Left lung (tissue), 10 donors: ENCODE data around the gene PRAMEF12. TPM values are rescaled to one million over a fixed set of nuclear protein-coding genes. Genes with fewer than 3 reads are reported as not detected.

ENCODE experiments used
- ATAC-seq: fragments of 200-7000 bp; cut with Tn5 transposase; one replicate; pipeline ENCODE4 v1.9.1; 2020; ENCODE audit warnings: moderate library complexity
- DNase-seq, 4 donors: peaks; one replicate each; pipeline ENCODE4 v3.0.0-alpha.2; 2013 to 2020
- H3K27ac ChIP-seq, 2 donors: fragments of 200-600 bp; sonication (generic) in 1 of 2; one replicate each; pipeline versions ENCODE4 v1.5.0 to v1.8.0; 2020 to 2021
- H3K27me3 ChIP-seq, 2 donors: fragments of 200-600 bp; sonication (generic) in 1 of 2; one replicate each; pipeline versions ENCODE4 v1.5.0 to v1.8.0; 2020 to 2021
- H3K36me3 ChIP-seq, 2 donors: fragments of 200-600 bp; sonication (generic) in 1 of 2; one replicate each; pipeline versions ENCODE4 v1.5.0 to v1.8.0; 2020 to 2021
- H3K4me1 ChIP-seq, 2 donors: fragments of 200-600 bp; one replicate each; pipeline ENCODE4 v1.8.0; 2021
- H3K4me3 ChIP-seq, 2 donors: fragments of 200-600 bp; sonication (generic) in 1 of 2; one replicate each; pipeline versions ENCODE4 v1.5.0 to v1.8.0; 2020 to 2021; ENCODE audit warnings: mild to moderate bottlenecking in 1 of 2
- H3K9me3 ChIP-seq, 2 donors: fragments of 200-600 bp; sonication (generic) in 1 of 2; one replicate each; pipeline versions ENCODE4 v1.5.0 to v1.8.0; 2020 to 2021
- CTCF ChIP-seq, 2 donors: fragments of 200-600 bp; sonication (generic) in 1 of 2; IDR thresholded peaks; one replicate each; pipeline versions ENCODE4 v1.5.0 to v1.8.0; 2021; ENCODE audit warnings: antibody characterized with exemption in 2 of 2
- intact Hi-C, 2 donors: fragments of 100-400 bp; cut with DNase I; formaldehyde crosslinking; loops; one replicate each; pipeline versions ENCODE4 v1.11.2 to v1.14.2; 2022
- polyA plus RNA-seq, 6 donors: library from polyadenylated mRNA; unstranded; fragments of 120-200 nt; gene quantifications; one replicate each; pipeline ENCODE4 v1.2.1, GENCODE V29; 2013; ENCODE audit not compliant: insufficient read length in 6 of 6
- total RNA-seq, 2 donors: library from RNA; stranded (reverse); fragmentation: NEBNext Ultra II Directional; extraction: Animal tissue kit (Norgen Biotek cat#: 25700); gene quantifications; one replicate each; pipeline ENCODE4 v1.2.1, GENCODE V29; 2021
- donor health status: DM: no; HTN: yes; CAD: no.
- donor health status: DM: no; HTN: no; CAD: no.

The PRAMEF12 gene
- total and polyA plus RNA-seq, 8 donors, result not detected

- no peak for ATAC-seq
- Histone ChIP-seq H3K36me3 (no peaks in the 10 kb centered on the region), H3K4me1 (no peaks in the 10 kb centered on the region), H3K9me3 (no peaks in the 10 kb centered on the region), H3K27ac (no peak overlapping the region), H3K27me3 (peaks cover 0 to 31% of the 10 kb centered on the region in 2 donors), H3K4me3 (no peak overlapping the region)
- intact Hi-C loops, result no loop called here
- no peak for DNase-seq
- no peak for TF ChIP-seq CTCF (IDR thresholded peaks at IDR 0.05)
These were observed 11.8 kb upstream of the PRAMEF12 start for GRCh38 chr1:12761781-12762180.

DNA sequence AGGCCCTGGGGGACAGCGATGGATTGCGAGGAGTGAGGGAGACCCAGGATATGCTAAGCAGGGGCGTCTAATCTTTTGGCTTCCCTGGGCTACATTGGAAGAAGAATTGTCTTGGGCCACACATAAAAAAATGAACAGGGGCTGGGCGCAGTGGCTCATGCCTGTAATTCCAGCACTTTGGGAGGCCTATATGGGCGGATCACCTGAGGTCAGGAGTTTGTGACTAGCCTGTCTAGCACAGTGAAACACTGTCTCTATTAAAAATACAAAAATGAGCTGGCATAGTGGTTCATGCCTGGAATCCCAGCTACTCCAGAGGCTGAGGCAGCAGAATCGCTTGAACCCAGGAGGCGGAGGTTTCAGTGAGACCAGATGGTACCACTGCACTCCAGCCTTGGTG is 10.8 kb upstream of the PRAMEF12 start:
- no peak for TF ChIP-seq CTCF (IDR thresholded peaks at IDR 0.05)
- ATAC-seq, result no peak
- peaks cover 0 to 29% of the 10 kb centered on the region in 2 donors for H3K27me3 ChIP-seq
- H3K4me3 ChIP-seq, result no peak overlapping the region
- H3K36me3 ChIP-seq, result no peaks in the 10 kb centered on the region
- no peak for DNase-seq
- H3K27ac ChIP-seq, result no peak overlapping the region
- intact Hi-C loops, result no loop called here
- H3K4me1 ChIP-seq, result no peaks in the 10 kb centered on the region
- no peaks in the 10 kb centered on the region for H3K9me3 ChIP-seq

DNA sequence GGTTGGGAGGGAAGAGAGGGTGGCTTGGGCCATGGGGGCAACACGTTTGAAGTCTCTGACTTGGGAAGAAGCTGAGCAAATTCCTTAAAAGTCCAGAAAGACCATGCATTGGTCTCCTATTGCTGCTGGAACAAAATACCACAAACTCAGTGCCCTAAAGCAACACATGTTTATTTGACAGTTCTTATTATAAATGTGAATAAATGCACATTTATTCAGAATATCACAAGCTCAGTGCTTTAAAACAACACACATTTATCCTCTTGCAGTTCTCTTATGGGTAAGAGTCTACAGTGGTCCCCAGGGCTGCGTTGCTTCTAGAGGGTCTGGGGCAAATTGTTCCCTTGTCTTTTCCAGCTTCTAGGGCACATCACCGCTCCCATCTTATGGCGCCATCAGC is 10.1 kb upstream of the PRAMEF12 start:
- no peak overlapping the region for H3K27ac ChIP-seq
- no peak for DNase-seq
- intact Hi-C loops, result no loop called here
- no peak overlapping the region for H3K4me3 ChIP-seq
- H3K9me3 ChIP-seq, result no peaks in the 10 kb centered on the region
- TF ChIP-seq CTCF (IDR thresholded peaks at IDR 0.05), result no peak
- no peaks in the 10 kb centered on the region for H3K36me3 ChIP-seq
- H3K4me1 ChIP-seq, result no peaks in the 10 kb centered on the region
- H3K27me3 ChIP-seq, result peaks cover 0 to 29% of the 10 kb centered on the region in 2 donors
- no peak for ATAC-seq

GRCh38 chr1:12764016-12764415 is 9.5 kb upstream of the PRAMEF12 start:
- H3K9me3 ChIP-seq, result no peaks in the 10 kb centered on the region
- no peak for ATAC-seq
- DNase-seq, result no peak
- H3K27ac ChIP-seq, result no peak overlapping the region
- TF ChIP-seq CTCF (IDR thresholded peaks at IDR 0.05), result no peak
- peaks cover 0 to 34% of the 10 kb centered on the region in 2 donors for H3K27me3 ChIP-seq
- no peaks in the 10 kb centered on the region for H3K36me3 ChIP-seq
- intact Hi-C loops, result no loop called here
- H3K4me1 ChIP-seq, result no peaks in the 10 kb centered on the region
- H3K4me3 ChIP-seq, result no peak overlapping the region

DNA sequence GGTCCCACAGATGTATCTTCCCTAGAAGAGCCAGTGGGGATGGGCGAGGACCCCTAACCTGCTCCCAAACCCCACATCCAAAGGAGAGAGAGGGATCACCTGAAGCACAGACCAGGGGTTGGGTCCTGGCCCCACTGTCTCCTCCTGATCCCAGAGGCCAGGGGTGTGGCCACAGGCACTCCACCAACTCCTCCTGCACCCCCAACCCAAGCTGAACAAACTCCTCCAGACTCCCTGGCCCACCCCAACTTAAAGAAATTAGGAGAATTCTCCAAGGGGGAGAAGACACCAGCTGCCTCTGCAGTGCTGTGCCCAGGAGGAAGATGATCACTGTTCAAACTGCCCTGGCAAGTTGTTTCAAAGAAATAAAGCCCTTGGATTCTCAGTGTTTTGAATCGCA is 4.5 kb upstream of the PRAMEF12 start:
- ATAC-seq, result no peak
- H3K27me3 ChIP-seq, result peaks cover 0 to 49% of the 10 kb centered on the region in 2 donors
- no peak for TF ChIP-seq CTCF (IDR thresholded peaks at IDR 0.05)
- H3K4me3 ChIP-seq, result no peak overlapping the region
- H3K36me3 ChIP-seq, result no peaks in the 10 kb centered on the region
- no peak for DNase-seq
- no peak overlapping the region for H3K27ac ChIP-seq
- no peaks in the 10 kb centered on the region for H3K4me1 ChIP-seq
- intact Hi-C loops, result no loop called here
- H3K9me3 ChIP-seq, result no peaks in the 10 kb centered on the region
